Right lobe of liver (tissue), 4 donors: ENCODE data around the gene TNFRSF8.

Experiments
- POLR2A ChIP-seq: fragments of 450-650 bp; IDR thresholded peaks from one replicate; pipeline ENCODE4 v1.6.1; 2017; ENCODE audit warnings: antibody characterized with exemption, mild to moderate bottlenecking
- TF ChIP-seq, protein P1 (sequence below), 4 donors: fragments of 200-600 bp in 3 of 4; fragments of 450-650 bp in 1 of 4; IDR thresholded peaks; one replicate each; pipeline versions ENCODE4 v1.5.1 to v1.8.0; 2016 to 2022; ENCODE audit warnings: antibody characterized with exemption in 4 of 4, mild to moderate bottlenecking in 2 of 4
- donor health status: DM: no; HTN: no; CAD: no.
- donor health status: DM: no; HTN: no; CAD: no.
- donor health status: DM: no; HTN: yes; CAD: no.

- TF ChIP-seq, protein P1, sequence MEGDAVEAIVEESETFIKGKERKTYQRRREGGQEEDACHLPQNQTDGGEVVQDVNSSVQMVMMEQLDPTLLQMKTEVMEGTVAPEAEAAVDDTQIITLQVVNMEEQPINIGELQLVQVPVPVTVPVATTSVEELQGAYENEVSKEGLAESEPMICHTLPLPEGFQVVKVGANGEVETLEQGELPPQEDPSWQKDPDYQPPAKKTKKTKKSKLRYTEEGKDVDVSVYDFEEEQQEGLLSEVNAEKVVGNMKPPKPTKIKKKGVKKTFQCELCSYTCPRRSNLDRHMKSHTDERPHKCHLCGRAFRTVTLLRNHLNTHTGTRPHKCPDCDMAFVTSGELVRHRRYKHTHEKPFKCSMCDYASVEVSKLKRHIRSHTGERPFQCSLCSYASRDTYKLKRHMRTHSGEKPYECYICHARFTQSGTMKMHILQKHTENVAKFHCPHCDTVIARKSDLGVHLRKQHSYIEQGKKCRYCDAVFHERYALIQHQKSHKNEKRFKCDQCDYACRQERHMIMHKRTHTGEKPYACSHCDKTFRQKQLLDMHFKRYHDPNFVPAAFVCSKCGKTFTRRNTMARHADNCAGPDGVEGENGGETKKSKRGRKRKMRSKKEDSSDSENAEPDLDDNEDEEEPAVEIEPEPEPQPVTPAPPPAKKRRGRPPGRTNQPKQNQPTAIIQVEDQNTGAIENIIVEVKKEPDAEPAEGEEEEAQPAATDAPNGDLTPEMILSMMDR (IDR thresholded peaks at IDR 0.05), result no peak
- TF ChIP-seq POLR2A, result no peak
Observed at GRCh38 chr1:12172042-12172851, 109.1 kb downstream of the TNFRSF8 start.
